Activated gamma-delta T cell (primary cell): ENCODE data around the gene KLHL29.

Experiments used
- DNase-seq: peaks from one replicate; lab custom pipeline; 2025; lab: John Stamatoyannopoulos, UW

The KLHL29 gene

GRCh38 chr2:23632831-23633395 is 247.9 kb downstream of the KLHL29 start:
- DNase-seq = no peak

GRCh38 chr2:23633966-23634365 is 249.0 kb downstream of the KLHL29 start:
- no peak for DNase-seq

- DNase-seq = no peak
Measured at GRCh38 chr2:23635442-23636340, 250.7 kb downstream of the KLHL29 start.

- no peak for DNase-seq
Measured at GRCh38 chr2:23636426-23636825, 251.4 kb downstream of the KLHL29 start.

- no peak for DNase-seq
Measured at GRCh38 chr2:23637011-23637778, 252.2 kb downstream of the KLHL29 start.

GRCh38 chr2:23639406-23639982 is 254.5 kb downstream of the KLHL29 start:
- no peak for DNase-seq

GRCh38 chr2:23640711-23641110 is 255.7 kb downstream of the KLHL29 start:
- DNase-seq = no peak

GRCh38 chr2:23642516-23642915 is 257.5 kb downstream of the KLHL29 start:
- DNase-seq = no peak

- no peak for DNase-seq
Measured at GRCh38 chr2:23645230-23645808, 260.3 kb downstream of the KLHL29 start.

- DNase-seq = no peak
Measured at GRCh38 chr2:23647563-23647962, 262.6 kb downstream of the KLHL29 start.

- no peak for DNase-seq
Measured at GRCh38 chr2:23649303-23649702, 264.3 kb downstream of the KLHL29 start.

GRCh38 chr2:23649819-23650218 is 264.8 kb downstream of the KLHL29 start:
- DNase-seq = no peak

GRCh38 chr2:23651187-23652080 is 266.5 kb downstream of the KLHL29 start:
- no peak for DNase-seq

- DNase-seq = no peak
Measured at GRCh38 chr2:23653326-23653725, 268.3 kb downstream of the KLHL29 start.

GRCh38 chr2:23654756-23655155 is 269.8 kb downstream of the KLHL29 start:
- no peak for DNase-seq

- no peak for DNase-seq
Measured at GRCh38 chr2:23655934-23656596, 271.1 kb downstream of the KLHL29 start.

GRCh38 chr2:23656597-23656973 is 271.6 kb downstream of the KLHL29 start:
- DNase-seq = no peak

GRCh38 chr2:23657371-23657770 is 272.4 kb downstream of the KLHL29 start:
- no peak for DNase-seq

GRCh38 chr2:23657934-23658333 is 273.0 kb downstream of the KLHL29 start:
- DNase-seq = no peak

- no peak for DNase-seq
Measured at GRCh38 chr2:23658466-23658942, 273.5 kb downstream of the KLHL29 start.
